DMS 273 (cell line): ENCODE data around the gene TERT.

Experiments
- DNase-seq: peaks from one replicate; lab custom pipeline; 2025; ENCODE audit not compliant: unreplicated experiment; lab: John Stamatoyannopoulos, UW

Gene TERT

DNA sequence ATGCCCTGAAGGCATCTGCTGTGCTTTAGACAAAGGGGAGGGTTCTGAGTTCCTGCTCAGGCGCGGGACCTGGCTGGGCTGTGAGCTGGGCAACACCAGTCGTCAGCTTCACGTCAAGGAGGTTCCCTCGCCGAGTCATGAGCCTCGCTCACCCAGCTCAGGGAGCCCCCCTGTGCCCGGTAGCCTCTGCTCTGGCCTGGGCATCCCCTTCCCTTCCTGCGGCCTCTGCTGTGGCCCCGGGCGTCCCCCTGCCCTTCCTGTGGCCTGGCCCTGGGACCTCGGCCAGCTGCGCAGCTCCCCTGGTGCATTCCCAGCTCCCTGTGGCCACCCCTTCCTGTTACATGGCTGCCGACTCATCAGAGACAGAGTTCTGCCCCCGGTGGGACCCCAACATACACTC, 29.8 kb downstream of the TERT start:
- DNase-seq = no peak

- DNase-seq = no peak
Observed at GRCh38 chr5:1264211-1264610, 30.7 kb downstream of the TERT start.

DNA sequence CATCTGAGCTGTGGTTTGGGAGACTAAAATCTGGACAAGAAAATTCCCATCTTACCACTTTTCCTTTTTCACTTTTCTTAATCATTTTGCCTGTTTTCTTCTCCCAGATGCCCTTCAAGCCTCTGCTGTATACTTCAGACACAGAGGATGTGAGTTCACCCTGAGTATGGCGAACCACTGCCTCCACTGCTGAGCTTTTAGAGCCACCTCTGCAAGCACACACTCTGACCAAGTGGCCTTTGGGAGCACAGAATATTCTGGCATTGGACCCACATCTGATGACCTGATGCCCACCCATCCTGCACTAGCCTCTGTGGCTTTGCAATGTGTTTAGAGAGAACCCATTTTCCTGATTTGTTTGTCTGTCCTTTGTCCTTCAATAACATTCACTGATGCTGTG, 32.5 kb downstream of the TERT start:
- peak; percentile 55 for DNase-seq

GRCh38 chr5:1261643-1262042, 33.2 kb downstream of the TERT start:
- no peak for DNase-seq

- no peak for DNase-seq
Observed at GRCh38 chr5:1259806-1260480, 34.9 kb downstream of the TERT start.

DNA sequence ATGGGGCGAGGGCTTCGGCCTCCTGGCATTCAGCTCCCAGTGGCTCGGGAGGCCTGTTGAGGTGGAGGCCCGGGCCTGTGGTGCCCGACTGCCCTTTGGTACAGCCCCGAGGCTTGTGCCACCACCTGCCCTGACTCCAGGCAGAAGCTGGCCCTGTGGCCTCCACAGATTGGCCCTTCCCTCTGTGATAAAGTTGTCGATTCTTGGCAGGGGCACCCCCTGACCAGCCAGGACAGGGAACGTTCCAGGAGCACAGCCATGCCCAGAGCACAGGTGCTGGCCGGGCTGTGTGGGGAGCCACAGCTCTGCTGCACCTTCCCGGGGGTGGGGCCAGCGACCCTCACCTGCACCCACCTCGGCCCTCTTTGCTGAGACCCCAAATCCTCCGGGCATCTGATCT, 37.0 kb downstream of the TERT start:
- no peak for DNase-seq

DNA sequence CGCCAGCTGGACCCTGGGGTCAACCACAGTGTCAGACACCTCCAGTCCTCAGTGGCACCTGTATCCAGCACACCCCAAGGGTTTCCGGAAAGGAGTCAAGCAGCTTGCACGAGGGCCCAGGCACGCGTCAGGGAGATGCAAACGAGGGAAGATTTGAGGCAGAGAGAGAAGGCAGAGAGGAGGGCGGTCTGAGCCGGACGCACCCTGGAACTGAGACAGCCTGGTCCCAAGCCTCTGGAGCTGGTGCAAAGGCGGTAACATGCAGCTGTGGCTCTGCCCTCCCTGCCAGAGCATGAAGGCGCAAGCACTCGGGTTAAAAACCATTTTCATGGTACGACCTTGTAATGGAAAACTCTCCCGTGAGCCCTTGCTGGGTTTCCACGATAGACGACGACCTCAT, 37.5 kb downstream of the TERT start:
- DNase-seq = no peak

DNA sequence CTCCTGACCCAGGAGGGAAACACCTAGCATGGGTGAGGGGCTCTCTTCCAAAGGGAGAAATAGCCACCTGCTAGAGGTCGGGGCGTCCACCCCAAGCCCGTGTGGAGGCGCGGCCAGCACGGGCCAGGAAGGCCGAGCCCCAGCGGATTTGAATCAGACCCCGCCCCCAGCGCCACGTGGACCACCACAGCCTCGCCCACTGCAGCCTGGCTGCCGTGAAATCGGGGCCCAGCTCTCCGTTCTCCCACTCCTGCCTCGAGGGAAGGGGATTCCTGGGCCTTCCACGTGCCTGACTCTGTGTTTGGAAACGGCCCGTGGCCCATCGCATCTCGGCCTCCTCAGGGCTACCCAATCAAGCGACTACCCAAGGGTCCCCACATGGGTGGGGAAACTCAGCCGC, 38.1 kb downstream of the TERT start:
- no peak for DNase-seq

DNA sequence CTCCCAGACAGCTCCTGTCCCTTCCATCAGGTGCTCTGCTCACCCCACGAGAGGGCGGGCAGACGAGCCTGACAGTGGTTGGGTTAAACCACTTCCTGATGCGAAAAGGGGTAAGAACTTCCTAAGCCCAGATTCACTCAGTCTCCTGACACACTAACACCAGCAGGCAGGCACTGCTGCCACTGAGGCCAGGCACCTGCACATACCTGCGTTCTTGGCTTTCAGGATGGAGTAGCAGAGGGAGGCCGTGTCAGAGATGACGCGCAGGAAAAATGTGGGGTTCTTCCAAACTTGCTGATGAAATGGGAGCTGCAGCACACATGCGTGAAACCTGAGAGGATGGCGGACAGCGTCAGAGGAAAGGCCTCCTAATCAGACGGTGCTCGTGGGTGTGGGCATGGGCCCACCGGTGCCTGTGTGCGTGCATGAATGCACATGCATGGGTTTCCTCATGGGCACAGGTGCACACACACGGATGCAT, 39.7 kb downstream of the TERT start:
- DNase-seq = no peak

- DNase-seq = no peak
Observed at GRCh38 chr5:1254196-1254595, 40.7 kb downstream of the TERT start.

DNA sequence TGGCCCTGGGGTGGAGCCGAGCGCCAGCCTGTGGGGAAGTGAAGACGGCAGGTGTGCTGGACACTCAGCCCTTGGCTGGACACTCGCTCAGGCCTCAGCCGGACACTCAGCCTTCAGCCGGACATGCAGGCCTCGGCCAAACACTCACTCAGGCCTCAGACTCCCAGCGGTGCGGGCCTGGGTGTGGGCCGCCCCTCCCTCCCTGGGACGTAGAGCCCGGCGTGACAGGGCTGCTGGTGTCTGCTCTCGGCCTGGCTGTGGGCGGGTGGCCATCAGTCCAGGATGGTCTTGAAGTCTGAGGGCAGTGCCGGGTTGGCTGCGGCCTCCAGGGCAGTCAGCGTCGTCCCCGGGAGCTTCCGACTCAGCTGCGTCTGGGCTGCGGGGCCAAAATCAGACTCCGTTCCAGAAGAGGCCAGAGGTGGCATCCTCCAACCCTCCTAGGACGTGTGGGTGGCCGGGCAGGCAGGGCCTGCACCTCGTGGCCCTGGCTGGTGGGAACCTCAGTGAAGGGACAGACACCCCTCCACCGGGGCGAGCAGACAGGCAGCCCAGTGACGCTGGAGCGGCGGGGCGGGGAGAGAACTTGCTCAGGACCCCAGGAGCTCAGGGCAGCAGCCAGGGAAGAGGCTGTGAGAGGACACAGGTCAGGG, 41.3 kb downstream of the TERT start:
- no peak for DNase-seq

DNA sequence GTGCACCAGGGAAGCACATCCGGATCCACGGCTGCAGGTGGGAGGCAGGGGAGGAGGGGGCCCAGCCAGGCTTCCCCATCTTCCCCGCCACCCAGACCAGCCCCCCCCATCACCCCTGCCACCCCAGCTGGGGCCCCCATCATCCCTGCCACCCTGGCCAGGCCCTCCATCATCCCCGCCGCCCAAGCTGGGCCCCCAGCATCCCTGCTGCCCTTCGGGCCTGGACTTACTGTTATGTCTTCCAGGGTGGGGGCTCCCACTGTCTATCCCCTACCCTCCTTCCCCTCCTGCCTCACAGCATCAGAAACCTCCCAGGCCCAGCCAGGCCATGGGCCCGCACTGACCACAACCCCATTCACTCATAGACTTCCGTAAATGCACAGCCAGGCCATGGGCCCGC, 42.2 kb downstream of the TERT start:
- no peak for DNase-seq

DNA sequence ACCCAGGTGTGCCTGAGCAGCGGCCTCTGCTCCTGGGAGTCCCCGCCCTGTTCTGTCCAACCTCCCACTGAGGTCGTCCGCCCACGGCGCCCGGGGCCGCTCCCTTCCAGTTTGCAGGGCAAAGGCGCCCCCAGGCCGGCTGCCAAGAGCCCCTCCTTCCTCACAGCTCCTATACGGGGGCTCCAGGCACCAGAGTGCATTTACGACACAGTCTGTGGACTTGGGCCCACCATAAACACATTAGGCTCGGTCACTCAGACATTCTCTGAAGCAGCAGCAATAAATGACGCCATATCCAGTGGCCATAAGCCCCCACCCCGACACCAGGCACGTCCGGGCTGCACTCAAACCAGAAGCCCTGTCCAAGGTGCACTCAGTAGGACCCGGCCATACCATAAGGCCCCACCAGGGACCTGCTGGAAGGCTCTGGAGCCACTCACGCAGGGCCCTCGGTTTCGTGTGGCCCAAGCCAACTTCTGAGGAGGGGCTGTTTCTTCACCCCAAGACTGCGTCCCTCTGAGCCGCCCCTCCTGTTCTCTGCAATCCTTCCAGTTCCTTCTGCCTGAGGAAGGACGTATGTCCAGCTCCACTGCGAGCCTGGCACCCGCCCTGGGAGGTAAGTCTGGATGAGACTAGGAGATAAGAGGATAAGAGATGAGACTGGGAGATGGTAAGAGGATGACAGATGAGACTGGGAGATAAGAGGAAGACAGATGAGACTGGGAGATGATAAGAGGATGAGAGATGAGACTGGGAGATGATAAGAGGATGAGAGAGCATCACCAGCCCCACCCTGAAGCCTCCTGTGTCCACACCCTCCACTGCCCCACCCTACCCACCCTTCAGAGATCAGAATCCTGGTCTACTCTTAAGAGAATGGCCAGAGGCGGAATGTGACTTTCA, 42.9 kb downstream of the TERT start:
- DNase-seq = no peak

- DNase-seq = no peak
Observed at GRCh38 chr5:1249366-1250280, 45.2 kb downstream of the TERT start.

DNA sequence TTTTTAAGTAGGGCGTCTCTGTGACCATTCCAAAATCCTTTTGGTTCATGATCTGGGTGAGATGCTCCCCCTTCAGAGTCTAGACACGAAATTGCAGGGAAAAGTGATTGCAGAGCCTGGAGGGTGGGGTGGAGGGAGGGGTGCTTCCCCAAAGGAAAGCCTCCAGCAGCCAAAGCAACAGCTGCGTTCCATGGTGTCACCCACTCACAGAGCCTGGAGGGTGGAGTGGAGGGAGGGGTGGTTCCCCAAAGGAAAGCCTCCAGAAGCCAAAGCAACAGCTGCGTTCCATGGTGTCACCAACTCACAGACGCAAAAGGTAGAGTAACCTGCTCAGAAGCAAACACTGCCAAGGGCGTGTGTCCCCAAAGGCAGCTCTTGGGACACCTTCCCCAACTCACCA, 47.1 kb downstream of the TERT start:
- DNase-seq = no peak

DNA sequence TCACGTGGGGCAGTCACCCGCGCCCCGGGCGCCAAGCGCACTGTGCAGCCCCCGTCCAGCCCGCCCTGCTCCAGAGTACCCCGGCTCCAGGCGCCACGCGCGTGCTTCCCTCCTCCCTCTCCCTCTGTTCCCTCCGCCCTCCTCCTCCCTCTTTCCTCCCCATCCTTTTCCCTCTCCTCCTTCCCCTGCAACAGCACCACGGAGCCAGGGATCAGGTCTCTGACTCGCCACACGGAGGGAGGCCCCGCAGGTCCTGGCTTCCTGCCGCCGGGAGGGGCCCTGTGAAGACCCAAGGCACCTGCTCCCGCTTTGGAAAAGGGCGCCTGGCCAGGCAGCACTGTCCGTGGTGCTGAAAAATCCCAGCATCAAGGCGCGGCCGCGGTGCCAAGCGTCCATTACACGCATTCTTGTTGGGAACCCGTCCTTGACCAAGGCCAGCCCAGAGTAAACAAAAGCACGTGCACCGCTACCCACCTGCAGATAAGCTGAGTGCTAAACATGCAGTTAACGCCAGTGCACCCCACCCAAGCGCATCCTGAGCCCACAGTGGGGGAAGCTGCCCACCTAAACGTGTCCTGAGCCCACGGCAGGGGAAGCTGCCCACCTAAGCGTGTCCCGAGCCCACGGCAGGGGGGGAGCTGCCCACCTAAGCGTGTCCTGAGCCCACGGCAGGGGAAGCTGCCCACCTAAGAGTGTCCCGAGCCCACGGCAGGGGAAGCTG, 48.0 kb downstream of the TERT start:
- peak; percentile 69 for DNase-seq

GRCh38 chr5:1245905-1246576, 48.8 kb downstream of the TERT start:
- DNase-seq = no peak

DNA sequence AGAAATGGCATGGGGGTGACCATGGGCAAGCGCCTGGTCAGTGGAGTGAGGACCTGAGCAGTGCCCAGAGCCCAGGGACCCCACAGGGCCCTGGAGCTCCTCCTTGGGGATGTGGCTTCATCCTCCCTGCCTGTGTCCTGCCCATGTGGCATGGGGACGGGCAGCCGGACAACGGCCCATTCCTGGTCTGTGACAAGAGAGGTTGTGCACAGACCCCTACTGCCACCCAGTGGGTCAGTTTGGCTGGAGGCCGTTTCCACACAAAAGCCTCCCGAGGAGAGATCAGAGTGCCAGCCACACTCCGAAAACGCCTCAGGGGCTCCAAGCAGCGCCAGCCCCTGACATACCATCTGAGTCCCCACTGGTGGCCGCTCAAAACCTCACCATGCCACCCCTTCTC, 49.9 kb downstream of the TERT start:
- DNase-seq = peak; percentile 21

GRCh38 chr5:1244255-1244654, 50.6 kb downstream of the TERT start:
- no peak for DNase-seq
